Stomach (tissue), 4 donors: ENCODE measurements around the gene PRKCH.

Experiments
- CTCF ChIP-seq, 7 experiments: fragments of 450-650 bp in 4 of 7; fragments of 200-600 bp in 3 of 7; sonication (generic) in 3 of 7; IDR thresholded peaks; one replicate each; pipeline ENCODE4 v1.5.1; 2016 to 2019; ENCODE audit warnings: antibody characterized with exemption in 7 of 7, control low read depth in 2 of 7, mild to moderate bottlenecking in 1 of 7
- EP300 ChIP-seq: sonication (generic); formaldehyde crosslinking; IDR thresholded peaks from one replicate; pipeline ENCODE4 v1.6.1; 2017; ENCODE audit warnings: antibody characterized with exemption
- POLR2A ChIP-seq, 4 donors: fragments of 450-650 bp; IDR thresholded peaks; one replicate each; pipeline ENCODE4 v1.6.1; 2016; ENCODE audit warnings: antibody characterized with exemption in 4 of 4, control low read depth in 2 of 4, mild to moderate bottlenecking in 1 of 4, moderate library complexity in 1 of 4
- POLR2AphosphoS5 ChIP-seq, 3 donors: sonication (generic); formaldehyde crosslinking; IDR thresholded peaks; one replicate each; pipeline ENCODE4 v1.6.1; 2016; ENCODE audit warnings: antibody characterized with exemption in 3 of 3

- TF ChIP-seq CTCF (IDR thresholded peaks at IDR 0.05) (no peak), EP300 (no peak), POLR2A (IDR thresholded peaks at IDR 0.05) (no peak), POLR2AphosphoS5 (IDR thresholded peaks at IDR 0.05) (no peak)
These were observed 239.7 kb downstream of the PRKCH start for GRCh38 chr14:61561104-61561503.
